Measurements from ENCODE around the gene EIF2AK2.

DNA sequence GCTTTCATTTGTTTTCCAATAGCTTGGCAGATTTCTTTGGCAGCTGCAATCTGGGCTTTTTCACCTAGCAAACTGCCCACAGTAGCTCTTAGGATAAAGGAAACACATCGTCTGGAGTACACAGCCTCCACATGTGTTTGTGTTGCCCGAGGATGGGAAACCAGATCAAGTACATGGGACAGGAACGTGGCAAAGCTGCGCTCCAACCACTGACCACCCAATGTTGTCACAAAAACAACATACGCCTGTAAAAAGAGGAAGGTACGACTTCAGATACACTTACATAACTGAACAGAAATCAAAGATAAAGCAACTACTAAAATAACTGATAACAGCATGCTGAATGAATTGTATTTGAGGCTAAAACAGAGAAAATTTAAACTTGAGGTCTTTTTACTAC is 88.1 kb downstream of the EIF2AK2 start:
- TF ChIP-seq ZBED1 (IDR thresholded peaks at IDR 0.05; ENCODE audit: borderline replicate concordance) (no peak), BACH1 (IDR thresholded peaks at IDR 0.05; ENCODE audit: borderline replicate concordance) (no peak), RFX5 (IDR thresholded peaks at IDR 0.05; ENCODE audit: low read depth, low read length) (no peak), ZNF622 (IDR thresholded peaks at IDR 0.05) (no peak)

Data from GM12878 (cell line).